ENCODE data around the gene CREB3L2. TPM values are rescaled to one million over a fixed set of nuclear protein-coding genes. Genes with fewer than 3 reads are reported as not detected.

The CREB3L2 gene
- total RNA-seq, 1 experiment from 2014 or later: 49.8 TPM

DNA sequence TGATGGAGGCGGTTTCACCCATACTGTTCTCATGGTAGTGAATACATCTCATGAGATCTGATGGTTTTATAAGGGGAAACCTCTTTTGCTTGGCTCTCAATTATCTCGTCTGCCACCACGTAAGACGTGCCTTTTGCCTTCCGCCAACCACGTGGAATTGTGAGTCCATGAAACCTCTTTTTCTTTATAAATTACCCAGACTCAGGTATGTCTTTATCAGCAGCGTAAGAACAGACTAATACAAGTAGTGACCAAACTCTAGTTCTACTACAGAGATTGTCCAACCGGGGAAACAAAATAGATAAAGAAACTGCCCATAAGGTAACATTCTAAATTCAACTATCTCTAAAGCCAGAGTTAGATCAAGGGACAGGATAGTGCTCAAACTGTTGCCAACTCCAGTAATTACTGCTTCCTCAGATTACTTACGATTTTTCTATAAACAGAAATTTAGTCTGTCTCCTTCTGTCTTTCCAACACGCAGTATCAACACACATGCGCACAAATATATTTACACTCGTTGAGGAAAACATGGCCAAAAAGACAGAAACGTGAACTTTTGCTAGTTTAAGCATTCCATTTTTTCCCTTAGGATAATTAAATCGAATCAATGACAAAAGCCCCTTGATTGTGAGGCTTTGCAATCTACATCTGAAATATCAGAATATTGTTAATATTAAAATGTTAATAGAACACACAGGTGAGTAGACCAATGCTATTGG is 36.9 kb downstream of the CREB3L2 start (continued):
- TF ChIP-seq, protein P1, sequence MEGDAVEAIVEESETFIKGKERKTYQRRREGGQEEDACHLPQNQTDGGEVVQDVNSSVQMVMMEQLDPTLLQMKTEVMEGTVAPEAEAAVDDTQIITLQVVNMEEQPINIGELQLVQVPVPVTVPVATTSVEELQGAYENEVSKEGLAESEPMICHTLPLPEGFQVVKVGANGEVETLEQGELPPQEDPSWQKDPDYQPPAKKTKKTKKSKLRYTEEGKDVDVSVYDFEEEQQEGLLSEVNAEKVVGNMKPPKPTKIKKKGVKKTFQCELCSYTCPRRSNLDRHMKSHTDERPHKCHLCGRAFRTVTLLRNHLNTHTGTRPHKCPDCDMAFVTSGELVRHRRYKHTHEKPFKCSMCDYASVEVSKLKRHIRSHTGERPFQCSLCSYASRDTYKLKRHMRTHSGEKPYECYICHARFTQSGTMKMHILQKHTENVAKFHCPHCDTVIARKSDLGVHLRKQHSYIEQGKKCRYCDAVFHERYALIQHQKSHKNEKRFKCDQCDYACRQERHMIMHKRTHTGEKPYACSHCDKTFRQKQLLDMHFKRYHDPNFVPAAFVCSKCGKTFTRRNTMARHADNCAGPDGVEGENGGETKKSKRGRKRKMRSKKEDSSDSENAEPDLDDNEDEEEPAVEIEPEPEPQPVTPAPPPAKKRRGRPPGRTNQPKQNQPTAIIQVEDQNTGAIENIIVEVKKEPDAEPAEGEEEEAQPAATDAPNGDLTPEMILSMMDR (IDR thresholded peaks at IDR 0.05 in 2 of 3, conservative IDR thresholded peaks at IDR 0.05 in 1 of 3; ENCODE audit: borderline replicate concordance in 1 of 3, insufficient read depth in 1 of 3, low read depth in 2 of 3, low read length in 2 of 3): no peak
- TF ChIP-seq YY1 (IDR thresholded peaks at IDR 0.05; ENCODE audit: extremely low read depth, insufficient replicate concordance, low read depth, low read length) (no peak), RAD21 (IDR thresholded peaks at IDR 0.05; ENCODE audit: low read depth) (no peak), FOSL1 (IDR thresholded peaks at IDR 0.05; ENCODE audit: low read depth) (no peak), EZH2 (IDR thresholded peaks at IDR 0.05) (no peak), EZH2phosphoT487 (IDR thresholded peaks at IDR 0.05; ENCODE audit: borderline replicate concordance) (no peak), POLR2A (IDR thresholded peaks at IDR 0.05; ENCODE audit: borderline replicate concordance, extremely low read depth, insufficient read depth, insufficient read length) (no peak)

GRCh38 chr7:137962875-137963507 is 38.9 kb downstream of the CREB3L2 start:
- CTCF ChIA-PET: no interaction called here
- TF ChIP-seq ZBTB33 (IDR thresholded peaks at IDR 0.05; ENCODE audit: extremely low read depth, insufficient replicate concordance, low read length): no peak
- no peak for TF ChIP-seq CBX3 (IDR thresholded peaks at IDR 0.05; ENCODE audit: low read depth)
- no peak for TF ChIP-seq ZFX (IDR thresholded peaks at IDR 0.05)
- TF ChIP-seq YY1 (IDR thresholded peaks at IDR 0.05; ENCODE audit: extremely low read depth, insufficient replicate concordance, low read depth, low read length): no peak
- TF ChIP-seq FOSL1 (IDR thresholded peaks at IDR 0.05; ENCODE audit: low read depth): no peak
- TF ChIP-seq, protein P2, sequence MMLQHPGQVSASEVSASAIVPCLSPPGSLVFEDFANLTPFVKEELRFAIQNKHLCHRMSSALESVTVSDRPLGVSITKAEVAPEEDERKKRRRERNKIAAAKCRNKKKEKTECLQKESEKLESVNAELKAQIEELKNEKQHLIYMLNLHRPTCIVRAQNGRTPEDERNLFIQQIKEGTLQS (IDR thresholded peaks at IDR 0.05): no peak
- TF ChIP-seq POLR2A (IDR thresholded peaks at IDR 0.05; ENCODE audit: borderline replicate concordance, extremely low read depth, insufficient read depth, insufficient read length): no peak
- TF ChIP-seq ELF1 (IDR thresholded peaks at IDR 0.05; ENCODE audit: borderline replicate concordance, low read depth): no peak
- no peak for TF ChIP-seq TCF7L2 (IDR thresholded peaks at IDR 0.05; ENCODE audit: borderline replicate concordance, extremely low read depth, insufficient read depth, insufficient read length)
- TF ChIP-seq, protein P1 (IDR thresholded peaks at IDR 0.05 in 2 of 3, conservative IDR thresholded peaks at IDR 0.05 in 1 of 3; ENCODE audit: borderline replicate concordance in 1 of 3, insufficient read depth in 1 of 3, low read depth in 2 of 3, low read length in 2 of 3): no peak
- TF ChIP-seq SRF (IDR thresholded peaks at IDR 0.05; ENCODE audit: low read depth): no peak
- no peak for TF ChIP-seq RAD21 (IDR thresholded peaks at IDR 0.05; ENCODE audit: low read depth)
- no peak for TF ChIP-seq JUND (IDR thresholded peaks at IDR 0.05)
- peaks cover 2% of the 10 kb centered on the region; the same call in 1 of the 2 replicates for H3K79me2 ChIP-seq (ENCODE audit: insufficient read depth, low read length)
- H3K4me1 ChIP-seq (ENCODE audit: control insufficient read depth in 1 of 2, insufficient read depth in 2 of 2, low read length in 2 of 2): peaks cover 4 to 20% of the 10 kb centered on the region in 2 experiments
- ATAC-seq: no peak
- no peak overlapping the region for H3K27ac ChIP-seq (ENCODE audit: low read depth, low read length)
- H3K9me3 ChIP-seq (ENCODE audit: control insufficient read depth in 1 of 2, insufficient read depth in 1 of 2, low read depth in 1 of 2, low read length in 2 of 2): no peaks in the 10 kb centered on the region
- no peak overlapping the region for H2AFZ ChIP-seq (ENCODE audit: low read depth, low read length, poor library complexity, severe bottlenecking)
- RAD21 ChIA-PET (ENCODE audit: low non-redundant PET in 1 of 2, low total read pairs in 2 of 2, uncharacterized antibody in 2 of 2, unreplicated experiment in 2 of 2): no interaction called here
- H3K27me3 ChIP-seq (ENCODE audit: insufficient read depth, low read length): no peaks in the 10 kb centered on the region
- no peak for DNase-seq (ENCODE audit: low read depth, low spot score)
- BruUV-seq (replicated peaks): no TSS peak
- intact Hi-C loops (cut with micrococcal nuclease): no loop called here
- H3K4me2 ChIP-seq (ENCODE audit: low read length): no peak overlapping the region
- no peak overlapping the region for H3K4me3 ChIP-seq (replicated peaks in 1 of 2; ENCODE audit: low read depth in 1 of 2, low read length in 2 of 2)
- no peaks in the 10 kb centered on the region for H4K20me1 ChIP-seq (ENCODE audit: insufficient read depth)
- POLR2A ChIA-PET: no interaction called here
- no peaks in the 10 kb centered on the region for H3K36me3 ChIP-seq (ENCODE audit: control insufficient read depth in 1 of 2, insufficient read depth in 2 of 2, low read length in 2 of 2)
- H3K9me2 ChIP-seq (ENCODE audit: insufficient read depth): no peaks in the 10 kb centered on the region
- no peak overlapping the region for H3K9ac ChIP-seq (ENCODE audit: low read length)

Data from HCT116 (cell line).